ENCODE results near the gene COA3. TPM values are rescaled to one million over a fixed set of nuclear protein-coding genes. Genes with fewer than 3 reads are reported as not detected.

The COA3 gene
- total RNA-seq, 1 donor from 2014 or later, result 31.8 TPM

- Histone ChIP-seq H4K20me1 (ENCODE audit: insufficient read depth, low read length) (peaks cover 59% of the 10 kb centered on the region), H3K9me3 (ENCODE audit: insufficient read depth, low read depth, low read length) (no peaks in the 10 kb centered on the region), H2AFZ (ENCODE audit: low read depth, low read length) (no peak overlapping the region), H3K4me3 (ENCODE audit: insufficient read depth, low read depth, low read length) (no peak overlapping the region), H3K9ac (ENCODE audit: low read length) (no peak overlapping the region), H3K79me2 (ENCODE audit: insufficient read depth, low read length) (no peaks in the 10 kb centered on the region), H3K36me3 (ENCODE audit: insufficient read depth, low read length) (peaks cover 51% of the 10 kb centered on the region), H3K27ac (ENCODE audit: low read depth, low read length) (no peak overlapping the region), H3K4me2 (ENCODE audit: low read length) (no peak overlapping the region), H3K27me3 (ENCODE audit: insufficient read depth, low read length) (no peaks in the 10 kb centered on the region), H3K4me1 (ENCODE audit: insufficient read depth, low read length) (peaks cover 4% of the 10 kb centered on the region)
- Mint-ChIP-seq H3K27ac (ENCODE audit: unreplicated experiment) (no peak overlapping the region), H3K9me3 (ENCODE audit: unreplicated experiment) (no peaks in the 10 kb centered on the region), H3K27me3 (ENCODE audit: low read depth, unreplicated experiment) (no peaks in the 10 kb centered on the region), H3K4me1 (ENCODE audit: low read depth, unreplicated experiment) (peaks cover 5% of the 10 kb centered on the region), H3K36me3 (ENCODE audit: low read depth, unreplicated experiment) (peaks cover 9% of the 10 kb centered on the region), H3K4me3 (ENCODE audit: unreplicated experiment) (no peak overlapping the region)
- no peak for TF ChIP-seq EZH2 (IDR thresholded peaks at IDR 0.05; ENCODE audit: insufficient read depth, low read length)
- TF ChIP-seq CTCF (IDR thresholded peaks at IDR 0.05; ENCODE audit: insufficient read depth, low read depth, low read length), result peak; percentile 99
- FAIRE-seq, result no peak
- peak; percentile 28 for DNase-seq (ENCODE audit: low read depth)
These were observed 44.9 kb upstream of the COA3 start for GRCh38 chr17:42843358-42843934.

- Histone ChIP-seq H3K4me1 (ENCODE audit: insufficient read depth, low read length) (peaks cover 4% of the 10 kb centered on the region), H3K9ac (ENCODE audit: low read length) (no peak overlapping the region), H3K4me3 (ENCODE audit: insufficient read depth, low read depth, low read length) (no peak overlapping the region), H3K36me3 (ENCODE audit: insufficient read depth, low read length) (peaks cover 62% of the 10 kb centered on the region), H3K27ac (ENCODE audit: low read depth, low read length) (no peak overlapping the region), H3K79me2 (ENCODE audit: insufficient read depth, low read length) (peaks cover 8% of the 10 kb centered on the region), H3K4me2 (ENCODE audit: low read length) (no peak overlapping the region), H3K9me3 (ENCODE audit: insufficient read depth, low read depth, low read length) (no peaks in the 10 kb centered on the region), H4K20me1 (ENCODE audit: insufficient read depth, low read length) (peaks cover 66% of the 10 kb centered on the region), H3K27me3 (ENCODE audit: insufficient read depth, low read length) (no peaks in the 10 kb centered on the region), H2AFZ (ENCODE audit: low read depth, low read length) (no peak overlapping the region)
- no peak for DNase-seq (ENCODE audit: low read depth)
- Mint-ChIP-seq H3K27ac (ENCODE audit: unreplicated experiment) (no peak overlapping the region), H3K9me3 (ENCODE audit: unreplicated experiment) (no peaks in the 10 kb centered on the region), H3K27me3 (ENCODE audit: low read depth, unreplicated experiment) (no peaks in the 10 kb centered on the region), H3K4me1 (ENCODE audit: low read depth, unreplicated experiment) (peaks cover 5% of the 10 kb centered on the region), H3K36me3 (ENCODE audit: low read depth, unreplicated experiment) (peaks cover 12% of the 10 kb centered on the region), H3K4me3 (ENCODE audit: unreplicated experiment) (no peak overlapping the region)
- FAIRE-seq, result no peak
- no peak for TF ChIP-seq CTCF (IDR thresholded peaks at IDR 0.05; ENCODE audit: insufficient read depth, low read depth, low read length)
- TF ChIP-seq EZH2 (IDR thresholded peaks at IDR 0.05; ENCODE audit: insufficient read depth, low read length), result no peak
These were observed 43.6 kb upstream of the COA3 start for GRCh38 chr17:42841975-42842685.

GRCh38 chr17:42835732-42836131, 37.2 kb upstream of the COA3 start:
- Histone ChIP-seq H3K4me1 (ENCODE audit: insufficient read depth, low read length) (peaks cover 10% of the 10 kb centered on the region), H3K27ac (ENCODE audit: low read depth, low read length) (no peak overlapping the region), H3K27me3 (ENCODE audit: insufficient read depth, low read length) (no peaks in the 10 kb centered on the region), H3K79me2 (ENCODE audit: insufficient read depth, low read length) (peaks cover 51% of the 10 kb centered on the region), H3K4me2 (ENCODE audit: low read length) (no peak overlapping the region), H4K20me1 (ENCODE audit: insufficient read depth, low read length) (peaks cover 26% of the 10 kb centered on the region), H3K36me3 (ENCODE audit: insufficient read depth, low read length) (peaks cover 33% of the 10 kb centered on the region), H3K9me3 (ENCODE audit: insufficient read depth, low read depth, low read length) (no peaks in the 10 kb centered on the region), H2AFZ (ENCODE audit: low read depth, low read length) (no peak overlapping the region), H3K4me3 (ENCODE audit: insufficient read depth, low read depth, low read length) (no peak overlapping the region), H3K9ac (ENCODE audit: low read length) (no peak overlapping the region)
- no peaks in the 10 kb centered on the region for H3K27me3 Mint-ChIP-seq (ENCODE audit: low read depth, unreplicated experiment)
- H3K4me1 Mint-ChIP-seq (ENCODE audit: low read depth, unreplicated experiment), result peaks cover 15% of the 10 kb centered on the region
- FAIRE-seq (no peak), DNase-seq (ENCODE audit: low read depth) (no peak)
- H3K36me3 Mint-ChIP-seq (ENCODE audit: low read depth, unreplicated experiment), result peaks cover 6% of the 10 kb centered on the region
- H3K9me3 Mint-ChIP-seq (ENCODE audit: unreplicated experiment), result no peaks in the 10 kb centered on the region
- TF ChIP-seq CTCF (IDR thresholded peaks at IDR 0.05; ENCODE audit: insufficient read depth, low read depth, low read length) (no peak), EZH2 (IDR thresholded peaks at IDR 0.05; ENCODE audit: insufficient read depth, low read length) (no peak)
- no peak overlapping the region for H3K27ac Mint-ChIP-seq (ENCODE audit: unreplicated experiment)
- H3K4me3 Mint-ChIP-seq (ENCODE audit: unreplicated experiment), result no peak overlapping the region

Measured in astrocyte (in vitro differentiated cells and primary cell).